HG02970 (cell line): Measurements from ENCODE around the gene GRID1.

Source experiments
- ATAC-seq: cut with Tn5 transposase; IDR thresholded peaks from one replicate; pipeline ENCODE4 v1.9.1; 2021; ENCODE audit warnings: mild to moderate bottlenecking, moderate library complexity, moderate number of reproducible peaks; ENCODE audit not compliant: unreplicated experiment, low FRiP score

Gene GRID1

DNA sequence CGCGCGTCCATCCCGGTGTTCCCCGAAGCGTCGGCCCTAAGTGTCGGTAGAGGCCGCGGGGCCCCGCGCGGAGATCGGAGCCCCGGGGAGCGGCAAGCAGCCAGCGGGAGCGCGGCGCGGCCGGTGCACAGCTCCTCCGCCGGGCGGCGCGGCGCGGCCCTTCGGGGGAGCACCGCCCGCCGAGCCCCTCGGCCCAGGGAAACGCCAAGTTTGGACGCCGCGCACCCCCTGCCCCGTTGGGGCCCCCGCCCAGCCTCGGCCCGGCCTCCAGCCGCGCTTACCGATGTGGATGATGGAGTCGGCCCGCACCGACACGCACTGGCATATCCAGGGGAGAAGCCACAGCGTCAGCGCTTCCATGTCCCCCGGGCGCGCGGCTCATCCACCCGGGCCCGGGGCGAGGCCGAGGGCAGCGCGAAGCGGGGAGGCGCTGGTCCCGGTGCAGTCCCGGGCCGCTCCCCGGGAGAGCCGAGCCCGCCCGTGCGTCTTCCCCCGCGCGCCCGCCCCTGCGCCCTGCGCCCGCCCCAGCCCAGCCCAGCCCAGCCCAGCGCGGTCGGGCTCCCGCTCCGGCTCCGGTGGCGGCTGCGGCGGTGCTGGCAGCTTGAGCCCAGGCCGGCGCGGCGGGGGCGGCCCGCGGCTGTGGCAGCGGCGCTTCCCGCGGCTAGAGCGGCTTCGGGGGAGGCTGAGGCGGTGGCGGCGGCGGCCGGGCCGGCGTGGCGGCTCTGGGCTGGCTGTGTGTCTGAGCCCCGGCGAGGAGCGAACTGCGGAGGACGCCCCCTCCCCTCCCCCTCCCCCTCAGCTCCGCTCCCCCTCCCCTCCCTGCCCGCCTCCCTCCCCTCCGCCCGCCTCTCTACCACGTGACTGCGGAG lies at the start of gene GRID1:
Gene GRID1 (minus strand): TSS at position 763 of the 869 bp plus-strand sequence.
- no peak for ATAC-seq

DNA sequence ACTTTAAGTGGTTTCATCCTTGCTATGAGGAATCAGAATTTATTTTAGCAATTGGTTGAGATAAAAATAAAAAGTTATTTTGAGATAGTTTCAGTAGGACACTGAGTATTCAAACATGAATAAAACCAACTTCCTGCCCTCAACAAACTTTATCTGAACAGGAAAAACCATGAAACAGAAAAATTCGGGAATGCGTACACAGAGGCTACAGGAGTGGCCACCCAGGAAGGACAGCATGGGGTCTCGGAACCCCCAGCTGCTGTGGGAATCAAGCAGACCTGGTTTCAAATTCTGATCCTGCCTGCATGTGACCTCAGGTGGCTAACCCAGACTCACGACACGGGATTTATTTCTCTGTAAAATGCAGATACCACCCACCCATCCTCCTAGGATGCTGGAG lies 49.0 kb upstream of the GRID1 start:
- no peak for ATAC-seq

DNA sequence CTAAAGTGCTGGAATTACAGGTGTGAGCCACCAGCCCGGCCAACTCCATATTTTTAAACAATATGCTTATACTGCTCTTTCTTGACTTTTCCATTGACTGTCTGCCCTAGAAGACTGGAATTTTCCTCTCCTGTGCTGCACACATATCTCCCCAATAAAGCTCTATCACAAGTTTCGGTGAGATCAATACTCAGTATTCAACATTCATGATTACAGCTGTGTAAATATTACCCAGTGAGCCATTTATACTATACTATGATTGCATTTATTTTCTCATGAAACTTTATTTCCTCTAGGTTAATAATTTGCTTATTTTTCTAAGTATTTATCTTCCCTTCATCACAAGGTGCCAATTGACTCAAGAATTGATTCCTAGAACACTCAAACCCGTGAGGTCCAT lies 48.5 kb upstream of the GRID1 start:
- ATAC-seq = no peak

DNA sequence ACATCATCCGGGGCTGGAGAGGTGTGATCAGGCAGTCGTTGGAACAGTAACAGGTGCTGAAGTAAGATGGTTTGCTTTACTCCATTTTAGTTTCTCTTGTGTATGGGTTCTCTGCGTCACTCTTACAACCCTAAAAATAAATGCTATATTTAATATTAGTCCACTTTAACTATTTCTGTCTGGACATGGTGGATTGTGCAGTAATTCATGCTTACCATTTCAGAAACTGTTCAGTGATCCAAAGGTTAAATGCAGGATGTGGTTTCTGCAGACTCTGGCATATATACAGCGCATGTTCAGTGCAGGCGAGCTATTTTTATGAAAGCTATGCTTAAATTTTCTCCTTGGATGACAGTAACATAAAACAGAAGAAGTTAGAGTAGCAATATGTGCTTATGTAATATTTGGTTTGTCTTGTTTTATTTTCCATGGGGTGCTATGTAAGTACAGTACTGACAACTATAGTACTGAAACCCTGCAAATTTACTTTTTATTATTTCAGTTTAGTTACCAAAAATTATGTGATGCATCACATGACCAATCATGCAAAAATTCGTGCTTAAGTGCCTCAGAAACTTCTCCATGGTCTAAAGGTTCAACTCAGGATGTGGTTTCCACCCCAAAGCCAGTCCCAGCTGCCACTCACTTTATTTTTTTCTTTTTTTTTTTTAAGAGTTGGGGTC lies 46.6 kb upstream of the GRID1 start:
- peak; percentile 79 for ATAC-seq

DNA sequence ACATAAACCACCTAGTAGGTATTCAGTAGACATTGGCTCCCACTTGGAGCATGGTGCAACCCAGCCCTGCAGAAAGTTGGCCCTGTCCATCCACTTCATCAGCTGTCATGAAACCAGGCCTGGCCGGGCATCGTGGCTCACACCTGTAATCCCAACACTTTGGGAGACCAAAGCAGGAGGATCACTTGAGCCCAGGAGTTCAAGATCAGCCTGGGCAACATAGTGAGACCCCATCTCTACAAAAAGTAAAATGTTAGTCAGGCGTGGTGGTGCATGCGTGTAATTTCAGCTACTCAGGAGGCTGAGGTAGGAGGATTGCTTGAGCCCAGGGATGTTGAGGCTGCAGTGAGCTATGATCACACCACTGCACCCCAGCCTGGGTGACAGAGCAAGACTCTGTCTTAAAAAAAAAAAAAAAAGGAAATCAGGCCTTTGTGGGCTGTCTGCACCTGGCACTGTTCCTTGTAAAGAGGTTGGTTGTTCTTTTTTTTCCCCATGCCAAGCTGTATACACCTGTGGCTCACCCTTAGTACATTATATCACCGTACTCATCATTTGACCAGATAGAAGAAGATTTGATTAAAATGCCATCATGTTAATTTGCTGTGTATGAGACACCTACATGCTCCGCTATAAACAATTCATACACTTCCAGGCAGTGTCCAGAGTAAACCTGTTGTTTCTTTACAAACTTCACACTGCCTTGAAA lies 45.4 kb upstream of the GRID1 start:
- no peak for ATAC-seq

DNA sequence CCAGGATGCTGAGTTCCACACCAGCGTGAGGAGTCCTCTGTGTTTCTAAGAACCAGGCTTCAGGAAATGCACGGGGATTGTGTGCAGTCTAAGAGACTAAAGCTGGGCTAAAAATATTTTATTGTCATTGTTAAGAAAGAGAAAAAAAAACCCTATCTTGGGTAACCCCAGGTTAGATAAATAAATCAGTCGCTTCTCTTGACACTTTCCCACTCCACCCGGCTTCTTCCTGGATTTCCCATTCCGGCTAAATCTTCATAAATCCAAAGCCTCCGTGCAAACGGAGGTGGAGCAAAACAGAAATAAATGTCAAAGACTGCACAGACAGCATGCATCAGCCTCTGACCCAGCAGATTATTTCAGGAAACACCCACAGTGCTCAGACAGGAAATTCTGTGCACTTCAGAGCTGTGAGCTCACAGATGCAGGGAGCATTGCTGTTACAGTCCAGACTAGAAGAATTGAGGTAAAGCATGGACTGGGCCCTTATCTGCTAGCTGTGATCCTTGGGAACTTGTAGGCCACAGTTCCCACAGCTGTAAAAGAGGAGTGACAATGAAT lies 44.8 kb upstream of the GRID1 start:
- no peak for ATAC-seq

DNA sequence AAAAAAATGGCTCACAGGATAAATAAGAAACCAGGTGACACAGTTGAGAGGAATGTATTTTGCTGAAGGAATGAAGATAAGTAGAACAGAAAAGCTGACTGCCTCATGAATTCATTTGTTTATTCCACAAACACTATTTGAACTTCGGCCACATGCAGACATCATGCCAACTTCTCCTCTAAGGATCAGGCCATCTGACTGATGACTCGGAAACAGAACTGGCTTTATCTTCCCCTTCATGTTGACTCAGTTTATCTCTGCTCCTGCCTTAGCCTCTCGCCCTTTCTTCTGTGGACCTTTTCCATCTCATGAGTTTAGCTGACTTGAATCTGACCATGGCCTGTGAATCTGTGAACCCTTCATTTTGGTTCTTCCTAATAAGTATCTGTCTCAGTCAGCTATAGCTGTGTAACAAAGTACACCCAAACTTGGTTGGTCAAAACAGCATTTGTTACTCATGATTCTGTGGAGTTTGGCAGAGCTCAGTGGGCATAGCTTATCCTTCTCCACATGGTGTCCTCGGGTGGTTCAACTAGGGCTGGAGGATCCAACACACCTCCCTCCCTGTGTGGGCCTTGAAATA lies 44.0 kb upstream of the GRID1 start:
- no peak for ATAC-seq

DNA sequence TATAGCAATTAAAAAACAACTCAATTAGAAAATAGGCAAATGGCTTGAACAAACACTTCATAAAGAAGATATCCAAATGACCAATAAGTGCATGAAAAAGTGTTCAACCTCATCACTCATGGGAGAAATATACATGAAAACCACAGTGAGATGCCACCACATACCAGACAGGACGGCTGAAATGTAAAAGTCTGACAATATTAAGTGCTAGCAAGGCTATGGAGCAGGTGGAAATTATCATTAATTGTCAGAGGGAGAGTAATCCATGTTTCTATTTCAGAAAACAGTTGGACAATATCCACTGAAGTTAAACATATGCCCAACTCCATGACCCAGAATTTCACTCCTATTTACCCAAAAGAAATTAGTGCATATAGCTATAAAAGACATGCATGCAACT lies 42.6 kb upstream of the GRID1 start:
- ATAC-seq = no peak

DNA sequence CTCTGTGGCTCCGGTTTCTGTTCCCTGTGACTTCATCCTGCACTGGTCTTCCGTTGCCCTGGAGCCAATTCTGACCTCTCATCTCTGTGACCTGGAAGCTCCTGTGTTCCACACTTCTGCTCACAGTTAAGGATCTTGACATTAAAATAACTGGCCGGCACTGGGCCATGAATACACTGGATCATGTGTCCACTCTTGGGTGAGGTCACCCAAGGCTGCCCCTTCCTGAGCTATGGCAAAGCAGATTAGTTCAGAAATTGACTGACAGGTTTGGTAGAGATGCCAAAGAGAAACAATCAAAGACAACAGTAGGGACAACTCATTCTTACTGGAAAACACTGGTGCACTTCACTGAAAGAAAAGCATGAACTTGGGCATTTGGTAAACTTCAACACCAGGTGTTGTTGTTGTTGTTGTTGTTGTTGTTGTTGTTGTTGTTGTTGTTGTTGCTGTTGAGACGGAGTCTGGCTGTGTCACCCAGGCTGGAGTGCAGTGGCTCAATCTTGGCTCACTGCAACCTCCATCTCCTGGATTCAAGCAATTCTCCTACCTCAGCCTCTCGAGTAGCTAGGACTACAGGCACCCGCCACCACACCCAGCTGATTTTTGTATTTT lies 36.7 kb upstream of the GRID1 start:
- ATAC-seq = no peak

DNA sequence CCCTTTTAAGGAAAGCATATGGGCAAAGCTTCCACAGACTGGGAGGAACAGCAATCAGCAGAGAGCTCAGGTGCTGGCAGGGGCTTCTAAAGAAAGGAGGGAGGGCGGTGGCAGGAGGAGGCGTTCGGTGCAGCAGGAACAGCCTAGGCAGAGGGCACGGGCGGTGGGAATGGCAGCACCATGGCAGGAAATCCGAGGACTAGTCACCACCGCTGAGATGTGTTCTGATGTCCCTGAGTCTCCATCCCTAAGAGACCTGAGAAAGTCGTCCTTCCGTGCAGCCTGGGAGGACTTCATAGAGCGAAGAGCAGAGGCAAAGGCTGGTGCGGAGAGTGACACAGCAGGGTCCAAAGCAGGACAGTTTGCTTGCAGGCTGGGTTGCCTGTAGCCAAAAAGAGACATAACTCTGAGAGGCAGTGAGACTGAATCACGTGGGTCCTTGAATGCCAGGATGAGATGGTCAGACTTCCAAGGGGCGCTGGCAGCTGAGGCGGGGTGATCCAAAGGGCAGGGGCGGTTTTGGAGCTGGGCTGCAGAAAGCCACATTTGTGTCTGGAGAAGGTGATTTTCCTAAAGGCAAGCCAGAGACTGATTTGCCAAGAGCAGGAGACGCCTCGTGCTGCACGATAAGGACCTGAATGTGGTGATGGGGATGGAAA lies 35.8 kb upstream of the GRID1 start:
- ATAC-seq = no peak

DNA sequence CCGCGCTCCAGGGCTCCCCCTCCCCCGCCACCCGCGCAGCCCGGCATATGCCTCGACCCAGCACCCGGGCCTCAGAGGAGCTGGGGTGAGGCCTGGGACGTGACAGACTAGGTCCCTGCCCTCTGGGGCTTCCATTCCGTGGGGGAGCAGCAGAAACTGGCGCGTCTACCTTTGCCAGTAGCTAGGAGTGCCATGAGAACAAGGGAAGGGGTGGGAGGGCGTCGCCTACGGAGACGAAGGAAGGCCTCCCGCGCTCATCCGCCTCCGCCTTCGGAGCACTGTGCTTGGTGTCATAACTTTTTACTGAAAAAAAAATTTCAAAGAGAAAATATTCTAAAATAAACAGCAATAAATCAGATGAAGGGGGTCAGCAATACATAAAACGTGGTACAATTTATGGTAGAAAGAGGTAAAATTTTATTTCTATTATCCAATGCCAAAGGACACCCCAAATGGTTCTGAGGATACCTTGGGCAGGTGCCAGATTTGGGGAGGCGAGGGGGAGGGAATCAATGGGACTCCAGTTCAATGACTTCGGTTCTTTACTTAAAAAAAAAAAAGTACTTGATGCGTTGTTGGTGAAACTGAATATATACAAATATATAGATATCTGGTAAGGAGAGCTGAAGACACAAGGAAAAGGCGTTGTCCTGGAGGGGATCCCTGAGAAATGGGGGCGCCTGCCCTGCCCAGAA lies 35.1 kb upstream of the GRID1 start:
- ATAC-seq = no peak

DNA sequence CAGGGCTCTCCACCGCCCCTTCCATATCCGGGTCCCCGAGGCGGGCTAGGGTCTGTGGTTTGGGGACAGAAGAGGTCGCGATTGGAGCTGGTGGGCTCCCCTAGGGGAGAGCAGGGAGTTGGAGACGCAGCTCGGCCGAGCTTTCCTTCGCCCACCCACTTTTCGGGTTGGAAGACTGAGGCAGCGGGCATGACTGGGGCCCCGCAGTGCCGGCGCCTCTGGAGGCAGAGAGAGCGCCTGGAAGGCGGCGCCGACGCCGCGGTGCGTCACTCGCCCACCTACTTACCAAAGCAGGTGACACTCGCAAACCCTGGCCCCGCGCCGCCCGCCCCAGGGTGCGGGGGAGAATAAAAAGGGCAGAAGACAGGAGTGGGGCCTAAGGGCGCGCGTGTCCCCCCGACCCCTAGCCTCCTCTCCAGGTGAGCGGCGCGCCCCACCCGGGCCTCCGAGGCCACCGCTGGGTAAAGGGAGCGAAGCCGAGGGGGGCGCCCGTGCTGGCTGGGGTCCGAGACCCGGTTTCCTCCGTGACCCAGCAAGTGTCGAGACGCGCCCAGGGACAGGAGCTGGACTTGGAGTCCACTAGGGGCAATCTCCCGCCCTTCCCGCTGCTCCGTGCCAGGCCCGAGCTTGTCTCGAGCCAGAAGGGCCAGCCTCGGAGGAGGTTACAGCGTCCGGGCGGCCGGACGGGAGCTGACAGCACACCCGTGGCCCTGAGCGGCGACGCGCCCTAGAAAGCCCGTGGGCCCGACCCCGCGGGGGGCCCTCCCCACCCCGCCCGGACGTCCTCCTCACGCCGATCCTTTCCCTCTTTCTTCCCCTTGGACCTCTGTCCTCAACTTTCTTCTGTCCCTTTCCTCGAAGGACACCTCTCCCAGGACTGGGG lies 34.4 kb upstream of the GRID1 start:
- ATAC-seq = peak; percentile 25

DNA sequence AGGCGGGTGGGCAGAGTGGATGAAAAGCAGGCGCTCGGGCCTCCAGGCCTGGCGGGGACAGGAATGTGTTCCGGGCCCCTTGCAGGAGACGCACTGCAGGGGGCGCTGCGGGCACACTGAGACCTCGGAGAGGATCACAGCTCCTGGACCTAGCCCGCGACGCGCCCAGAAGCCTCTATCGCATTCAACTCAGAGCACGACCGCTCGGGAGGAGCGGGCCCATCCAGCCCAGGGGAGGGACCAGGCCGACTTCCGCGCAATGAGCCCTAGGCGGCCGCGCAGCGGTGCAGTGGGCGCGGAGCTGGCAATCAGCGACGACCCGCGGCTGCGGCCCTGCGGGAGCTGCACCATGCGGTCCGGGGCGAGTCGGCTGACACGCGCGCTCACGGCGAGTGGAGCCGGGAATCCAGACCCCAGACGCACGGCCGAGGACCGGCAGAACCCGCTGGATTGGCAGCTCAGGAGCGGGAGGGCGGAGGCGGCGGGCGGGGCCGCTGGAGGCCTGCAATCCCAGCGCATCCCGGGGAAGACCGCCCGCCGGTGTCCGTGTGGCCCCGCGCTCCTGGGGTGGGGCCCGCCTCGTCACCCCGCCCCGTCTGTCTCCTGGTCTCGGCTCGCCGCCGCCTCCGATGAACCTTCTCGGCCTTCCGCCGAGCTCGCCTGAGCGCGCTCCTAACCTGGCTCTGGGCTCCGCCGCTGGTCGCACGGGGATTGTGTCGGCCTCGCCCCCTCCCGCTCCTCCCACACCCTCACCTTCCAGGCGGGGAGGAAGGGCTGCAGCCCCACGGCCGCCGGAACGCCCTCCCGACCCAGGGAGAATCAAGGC lies 33.5 kb upstream of the GRID1 start:
- peak; percentile 84 for ATAC-seq

DNA sequence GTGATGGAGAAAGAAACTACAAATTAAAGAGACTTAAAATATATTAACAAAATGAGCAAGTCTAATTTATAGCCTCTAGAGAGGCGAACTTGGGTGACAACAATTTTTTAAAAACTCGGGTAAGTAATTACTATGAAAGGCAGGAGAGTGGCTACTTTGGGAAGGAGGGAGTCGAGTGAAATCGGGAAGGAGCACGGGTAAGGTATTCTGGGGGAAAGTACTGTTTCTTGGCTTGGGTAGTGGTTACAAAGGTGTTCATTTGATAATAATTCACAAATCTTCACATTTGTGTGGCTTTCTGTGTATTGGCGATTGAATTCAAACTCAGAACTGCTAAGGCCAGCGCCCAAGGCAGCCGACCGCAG lies 32.9 kb upstream of the GRID1 start:
- no peak for ATAC-seq

DNA sequence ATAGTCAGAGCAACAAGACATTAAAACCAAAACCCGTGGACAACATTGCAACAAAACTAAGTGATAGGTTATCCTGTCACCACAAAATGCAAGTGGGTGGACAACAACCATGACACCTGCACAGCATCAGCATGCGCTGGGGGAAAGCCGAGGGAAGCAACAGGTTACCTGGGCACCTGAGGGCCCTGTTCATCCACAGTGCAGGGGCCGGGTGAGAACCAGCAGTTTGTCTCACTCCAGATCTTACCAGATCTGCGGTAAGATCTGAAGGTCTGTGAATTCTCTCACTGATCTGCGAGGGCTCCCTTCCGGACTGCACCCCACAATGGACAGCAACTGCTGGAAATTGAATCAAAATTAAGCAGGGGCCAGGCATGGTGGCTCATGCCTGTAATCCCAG lies 30.5 kb upstream of the GRID1 start:
- ATAC-seq = no peak

DNA sequence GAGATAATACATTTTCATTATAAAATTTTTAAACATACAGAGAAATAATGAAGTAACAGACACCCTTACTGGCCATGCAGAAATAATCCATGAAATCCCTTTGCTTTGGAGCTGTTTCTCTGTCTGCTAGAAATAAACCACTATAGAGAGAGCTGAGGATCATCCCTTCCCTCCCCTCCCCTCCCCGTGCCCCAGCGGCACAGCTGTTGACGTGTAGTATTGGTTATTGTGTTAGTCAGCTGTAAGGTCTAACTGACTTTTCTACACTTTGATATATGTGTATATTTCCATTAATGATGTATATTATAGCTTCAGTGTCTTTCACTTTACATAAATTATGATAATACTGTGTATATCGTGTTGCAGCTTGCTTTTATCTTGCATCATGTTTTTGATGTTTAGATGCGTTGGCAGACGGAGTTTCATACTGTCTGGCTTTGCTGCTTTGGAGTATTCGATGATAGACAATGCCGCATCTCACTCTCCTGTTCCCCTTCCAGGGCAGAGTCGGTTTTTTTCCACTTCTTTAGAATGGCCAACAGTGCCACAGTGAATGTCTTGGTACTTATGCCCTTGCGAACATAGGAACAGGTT lies 27.4 kb upstream of the GRID1 start:
- ATAC-seq = no peak

DNA sequence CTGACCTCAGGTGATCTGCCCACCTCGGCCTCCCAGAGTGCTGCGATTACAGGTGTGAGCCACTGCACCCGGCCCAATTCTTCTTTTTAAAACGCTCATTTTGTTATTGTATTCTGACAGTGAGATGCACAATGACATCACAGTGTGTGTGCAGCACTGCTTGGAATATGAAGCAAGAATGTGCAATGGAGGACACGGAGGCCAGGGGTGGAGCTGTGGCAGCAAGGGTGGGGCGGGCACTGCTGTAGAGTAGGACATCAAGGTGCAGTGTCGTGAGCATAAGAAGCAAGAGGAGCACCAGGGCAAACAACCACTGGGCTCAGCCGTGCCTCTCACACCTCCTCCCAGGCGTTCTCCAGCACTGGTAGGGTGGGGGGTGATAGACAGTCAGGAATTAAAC lies 26.8 kb upstream of the GRID1 start:
- ATAC-seq = no peak
